ENCODE results near the gene NR2E3. TPM values are rescaled to one million over a fixed set of nuclear protein-coding genes. Genes with fewer than 3 reads are reported as not detected.

NR2E3 gene
- polyA plus RNA-seq (2013, experiment 1 of 2): not detected
- polyA plus RNA-seq (2013, experiment 2 of 2): not detected

DNA sequence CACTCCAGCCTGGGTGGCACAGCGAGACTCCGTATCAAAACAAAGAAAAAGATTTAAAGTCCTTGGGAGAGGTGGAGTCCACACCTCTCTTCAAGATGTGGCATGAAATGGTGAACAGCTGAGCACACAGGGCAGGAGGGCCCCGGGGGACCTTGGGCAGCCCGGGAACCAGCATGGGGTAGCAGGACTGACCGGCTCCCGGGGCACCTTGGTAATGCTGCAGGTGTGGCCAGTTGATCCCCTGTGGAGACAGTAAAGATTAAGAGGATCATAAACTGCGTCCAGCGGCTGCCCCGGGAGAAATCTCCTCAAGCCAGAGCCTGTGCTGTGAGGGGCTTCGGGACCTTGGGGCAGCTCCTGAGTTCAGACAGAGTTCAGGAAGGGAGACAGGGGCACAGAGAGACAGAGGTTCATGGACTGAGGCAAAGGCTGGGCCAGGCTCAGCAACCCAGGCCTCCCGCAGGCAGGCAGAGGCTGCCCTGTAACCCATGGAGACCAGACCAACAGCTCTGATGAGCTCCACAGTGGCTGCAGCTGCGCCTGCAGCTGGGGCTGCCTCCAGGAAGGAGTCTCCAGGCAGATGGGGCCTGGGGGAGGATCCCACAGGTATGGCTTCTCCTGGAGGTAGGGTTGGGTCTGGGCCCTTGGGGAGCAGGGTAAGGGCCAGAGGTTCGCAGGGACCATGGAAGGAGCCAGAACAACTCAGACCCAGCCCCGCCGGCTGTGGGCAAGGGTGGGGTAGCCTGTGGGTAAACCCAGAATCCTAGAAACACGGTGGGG, at the start of gene NR2E3:
NR2E3 (plus strand) TSS at position 299 of the 780 bp plus-strand sequence; CDS start at position 489, 190 bp downstream.
- Histone ChIP-seq H3K4me1 (ENCODE audit: insufficient read depth, low read length) (peaks cover 22% of the 10 kb centered on the region), H3K9ac (ENCODE audit: low read depth, low read length) (no peak within 1 kb of the TSS), H3K27me3 (ENCODE audit: insufficient read depth, low read length) (no peaks in the 10 kb centered on the region), H3K36me3 (ENCODE audit: insufficient read depth, low read length) (no peaks in the 10 kb centered on the region), H3K27ac (ENCODE audit: low read depth, low read length) (no peak within 1 kb of the TSS), H3K9me3 (ENCODE audit: insufficient read depth, low read depth, low read length) (no peaks in the 10 kb centered on the region), H3K4me3 (ENCODE audit: low read length) (no peak within 1 kb of the TSS)
- 79% methylated on average over 16 of the region's 16 CpGs for WGBS

DNA sequence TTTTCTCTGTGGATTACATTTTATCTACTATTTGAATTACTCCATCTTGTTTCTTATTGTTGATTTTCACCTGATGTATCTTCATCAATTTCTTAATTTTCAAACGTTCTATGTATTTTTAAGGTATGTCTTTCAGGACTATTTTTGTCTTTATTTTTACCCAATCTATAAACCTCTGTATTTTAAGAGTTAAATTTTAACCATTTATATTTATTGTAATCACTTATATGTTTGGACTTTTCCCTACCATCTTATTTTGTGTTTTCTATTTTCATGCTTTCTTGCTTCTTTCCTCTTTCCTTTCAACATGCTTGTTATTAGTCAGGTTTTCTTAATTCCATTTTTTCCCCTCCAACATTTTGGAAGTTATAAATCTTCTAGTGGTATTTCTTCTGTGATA, 49.5 kb upstream of the NR2E3 start:
- Histone ChIP-seq H3K27me3 (ENCODE audit: insufficient read depth, low read length) (no peaks in the 10 kb centered on the region), H3K27ac (ENCODE audit: low read depth, low read length) (no peak overlapping the region), H3K4me3 (ENCODE audit: low read length) (no peak overlapping the region), H3K4me1 (ENCODE audit: insufficient read depth, low read length) (no peaks in the 10 kb centered on the region), H3K9me3 (ENCODE audit: insufficient read depth, low read depth, low read length) (peaks cover 12% of the 10 kb centered on the region), H3K9ac (ENCODE audit: low read depth, low read length) (no peak overlapping the region), H3K36me3 (ENCODE audit: insufficient read depth, low read length) (no peaks in the 10 kb centered on the region; the same call in 1 of the 2 replicates)
- WGBS: no CpG with 5 or more reads among the region's 1 CpG

DNA sequence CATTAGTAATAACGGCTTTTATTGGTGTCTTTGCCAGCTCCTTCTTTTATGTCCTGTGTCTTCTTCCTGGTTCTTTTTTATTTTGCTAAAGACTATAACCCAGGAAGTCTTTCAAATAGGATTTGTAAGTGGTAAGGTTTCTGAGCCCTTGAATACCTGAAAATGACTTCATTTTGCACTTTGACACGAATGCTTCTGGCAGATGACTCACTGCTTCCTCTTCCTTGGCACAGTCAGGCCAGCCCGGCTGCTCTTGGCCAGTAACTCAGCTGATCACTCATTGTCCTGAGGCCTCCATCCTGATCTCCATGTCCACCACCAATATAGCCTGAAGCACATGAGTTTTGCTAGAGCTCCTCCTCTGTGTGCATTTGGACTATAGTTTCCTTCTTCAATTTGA, 48.7 kb upstream of the NR2E3 start:
- no peak overlapping the region for H3K27ac ChIP-seq (ENCODE audit: low read depth, low read length)
- peaks cover 12% of the 10 kb centered on the region for H3K9me3 ChIP-seq (ENCODE audit: insufficient read depth, low read depth, low read length)
- H3K4me3 ChIP-seq (ENCODE audit: low read length): no peak overlapping the region
- H3K9ac ChIP-seq (ENCODE audit: low read depth, low read length): no peak overlapping the region
- no peaks in the 10 kb centered on the region for H3K27me3 ChIP-seq (ENCODE audit: insufficient read depth, low read length)
- 80% methylated on average over 3 of the region's 3 CpGs for WGBS
- H3K36me3 ChIP-seq (ENCODE audit: insufficient read depth, low read length): no peaks in the 10 kb centered on the region; the same call in 1 of the 2 replicates
- no peaks in the 10 kb centered on the region for H3K4me1 ChIP-seq (ENCODE audit: insufficient read depth, low read length)

DNA sequence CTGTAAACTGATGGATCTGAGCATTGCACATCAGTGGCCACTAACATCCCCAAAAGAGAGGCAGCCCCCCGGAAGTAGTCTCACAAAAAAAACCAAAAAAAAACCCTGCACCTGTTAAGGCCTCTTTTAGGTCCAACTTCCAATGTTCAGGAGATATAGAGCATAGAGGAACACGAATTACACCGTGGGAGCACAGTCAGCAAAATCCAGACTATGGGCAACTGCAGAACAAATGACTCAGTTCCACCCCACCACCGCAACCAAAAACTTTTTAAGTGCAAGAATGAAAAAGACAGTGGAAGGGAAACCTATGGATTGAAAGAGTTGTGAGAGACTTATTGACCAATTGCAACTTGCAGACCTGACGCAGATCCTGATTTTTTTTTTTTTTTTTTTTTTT, 42.2 kb upstream of the NR2E3 start:
- 96% methylated on average over 5 of the region's 5 CpGs for WGBS
- H3K27me3 ChIP-seq (ENCODE audit: insufficient read depth, low read length): no peaks in the 10 kb centered on the region
- H3K9me3 ChIP-seq (ENCODE audit: insufficient read depth, low read depth, low read length): 0 out of 2 replicates have a peak, but pooled peaks cover 2% of the 10 kb centered on the region
- no peaks in the 10 kb centered on the region for H3K4me1 ChIP-seq (ENCODE audit: insufficient read depth, low read length)
- no peak overlapping the region for H3K9ac ChIP-seq (ENCODE audit: low read depth, low read length)
- no peak overlapping the region for H3K27ac ChIP-seq (ENCODE audit: low read depth, low read length)
- no peaks in the 10 kb centered on the region; the same call in 1 of the 2 replicates for H3K36me3 ChIP-seq (ENCODE audit: insufficient read depth, low read length)
- H3K4me3 ChIP-seq (ENCODE audit: low read length): no peak overlapping the region

DNA sequence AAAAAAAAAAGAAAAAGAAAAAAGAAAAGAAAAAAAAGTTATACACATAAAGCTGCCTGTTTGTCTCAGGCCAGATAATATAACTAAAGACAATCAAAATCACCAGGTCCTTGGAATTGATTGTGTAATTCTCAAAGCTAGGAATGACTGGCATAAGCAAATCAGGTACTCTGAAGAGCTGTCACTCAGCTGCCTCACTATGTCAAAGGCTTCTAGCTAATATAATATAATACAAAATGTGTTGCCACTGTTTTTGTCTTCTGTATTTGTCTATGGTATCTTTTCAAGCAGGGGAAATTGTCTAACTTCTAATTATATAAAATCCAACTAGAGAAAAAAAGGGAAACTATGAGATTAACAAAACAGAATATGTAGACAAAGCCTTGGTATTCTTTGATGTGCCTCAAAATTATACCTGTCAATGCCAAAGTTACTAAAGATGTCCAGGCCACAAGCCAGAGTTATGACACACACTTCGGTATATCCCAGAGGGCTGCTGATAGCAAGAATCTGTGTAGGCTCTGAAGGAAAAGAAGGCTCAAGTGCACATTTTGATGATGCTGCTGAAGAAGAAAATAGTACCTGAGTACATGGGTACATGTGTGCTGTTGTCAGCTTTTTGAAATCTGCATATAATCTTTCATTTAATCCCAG, 37.0 kb upstream of the NR2E3 start:
- Histone ChIP-seq H3K36me3 (ENCODE audit: insufficient read depth, low read length) (no peaks in the 10 kb centered on the region), H3K27ac (ENCODE audit: low read depth, low read length) (no peak overlapping the region), H3K4me1 (ENCODE audit: insufficient read depth, low read length) (no peaks in the 10 kb centered on the region), H3K4me3 (ENCODE audit: low read length) (no peak overlapping the region), H3K9me3 (ENCODE audit: insufficient read depth, low read depth, low read length) (0 out of 2 replicates have a peak, but pooled peaks cover under 1% of the 10 kb centered on the region), H3K9ac (ENCODE audit: low read depth, low read length) (no peak overlapping the region), H3K27me3 (ENCODE audit: insufficient read depth, low read length) (no peaks in the 10 kb centered on the region)
- 98% methylated on average over 1 of the region's 1 CpG for WGBS

DNA sequence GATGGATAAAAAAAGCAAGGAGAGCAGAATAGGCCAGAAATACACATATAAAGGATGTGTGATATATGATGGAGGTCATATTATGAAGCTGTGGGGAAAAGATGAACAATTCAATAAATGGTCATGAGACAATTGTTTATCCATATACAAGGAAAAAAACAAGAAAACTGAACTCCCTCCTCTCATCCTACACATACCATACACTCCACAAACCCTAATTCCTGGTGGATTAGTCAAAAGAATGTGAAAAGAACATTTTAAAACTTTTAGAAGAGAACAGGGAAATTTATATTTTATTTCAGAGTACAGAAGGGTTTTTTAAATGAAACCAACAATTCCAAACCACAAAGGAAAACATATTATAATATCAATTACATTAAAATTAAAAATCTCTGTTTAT, 34.5 kb upstream of the NR2E3 start:
- Histone ChIP-seq H3K4me3 (ENCODE audit: low read length) (no peak overlapping the region), H3K9me3 (ENCODE audit: insufficient read depth, low read depth, low read length) (no peaks in the 10 kb centered on the region), H3K9ac (ENCODE audit: low read depth, low read length) (no peak overlapping the region), H3K36me3 (ENCODE audit: insufficient read depth, low read length) (no peaks in the 10 kb centered on the region), H3K27ac (ENCODE audit: low read depth, low read length) (no peak overlapping the region), H3K4me1 (ENCODE audit: insufficient read depth, low read length) (peaks cover 6% of the 10 kb centered on the region), H3K27me3 (ENCODE audit: insufficient read depth, low read length) (no peaks in the 10 kb centered on the region)

DNA sequence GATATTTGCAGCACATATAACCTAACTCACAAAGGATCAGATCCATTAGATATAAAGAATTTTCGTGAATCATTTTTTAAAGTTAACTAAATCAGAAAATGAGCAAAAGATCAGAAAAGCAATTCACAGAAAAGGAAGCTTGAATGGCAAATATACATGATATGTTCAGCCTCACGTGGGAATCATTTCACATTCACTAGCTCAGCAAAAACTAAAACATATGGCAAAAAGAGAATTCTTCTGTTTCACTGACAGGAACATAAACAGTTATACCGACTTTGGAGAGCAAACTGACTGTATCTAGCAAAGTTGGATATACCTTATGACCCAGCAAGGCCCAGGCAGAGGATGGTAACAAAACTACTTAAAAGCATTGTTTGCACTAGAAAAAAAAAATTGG, 34.0 kb upstream of the NR2E3 start:
- H3K4me1 ChIP-seq (ENCODE audit: insufficient read depth, low read length): peaks cover 6% of the 10 kb centered on the region
- H3K9me3 ChIP-seq (ENCODE audit: insufficient read depth, low read depth, low read length): no peaks in the 10 kb centered on the region
- no peak overlapping the region for H3K9ac ChIP-seq (ENCODE audit: low read depth, low read length)
- no peak overlapping the region for H3K4me3 ChIP-seq (ENCODE audit: low read length)
- H3K36me3 ChIP-seq (ENCODE audit: insufficient read depth, low read length): no peaks in the 10 kb centered on the region
- H3K27me3 ChIP-seq (ENCODE audit: insufficient read depth, low read length): no peaks in the 10 kb centered on the region
- whole genome bisulfite sequencing: 88% methylated on average over 3 of the region's 3 CpGs
- no peak overlapping the region for H3K27ac ChIP-seq (ENCODE audit: low read depth, low read length)

DNA sequence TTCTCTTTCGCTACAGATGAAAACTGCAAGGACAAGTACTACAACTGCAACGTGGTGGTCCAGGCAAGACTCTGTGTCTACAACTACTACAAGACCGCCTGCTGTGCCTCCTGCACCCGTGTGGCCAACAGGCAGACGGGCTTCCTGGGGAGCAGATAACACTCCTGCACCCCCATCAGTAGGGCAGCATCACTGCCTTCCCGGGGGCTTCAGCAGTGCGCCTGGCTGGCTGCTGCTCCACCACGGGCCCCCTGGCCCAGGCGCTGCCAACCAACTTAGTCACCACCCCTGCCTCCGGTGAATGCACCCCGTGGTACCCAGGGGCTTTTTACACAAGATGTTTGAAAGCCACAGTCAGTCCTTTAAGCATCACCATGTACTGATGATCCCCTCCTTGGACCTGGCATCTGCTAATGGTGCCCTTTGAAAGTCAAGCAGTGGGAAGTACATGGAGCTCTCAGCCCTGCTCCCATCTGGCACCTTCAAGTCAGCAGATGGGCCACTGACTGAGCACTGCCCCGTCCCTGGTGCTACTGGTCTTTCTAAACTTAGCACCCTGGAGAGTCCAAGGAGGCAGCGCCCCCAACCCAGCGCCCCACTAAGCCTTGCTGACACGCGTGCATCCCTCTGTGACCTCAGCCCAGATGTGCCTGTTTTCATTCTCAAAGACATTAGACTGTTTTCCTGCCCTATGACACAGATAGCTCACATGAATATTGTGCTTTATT, 33.0 kb upstream of the NR2E3 start:
- Histone ChIP-seq H3K27me3 (ENCODE audit: insufficient read depth, low read length) (no peaks in the 10 kb centered on the region), H3K9me3 (ENCODE audit: insufficient read depth, low read depth, low read length) (no peaks in the 10 kb centered on the region), H3K4me3 (ENCODE audit: low read length) (no peak overlapping the region), H3K36me3 (ENCODE audit: insufficient read depth, low read length) (no peaks in the 10 kb centered on the region), H3K9ac (ENCODE audit: low read depth, low read length) (no peak overlapping the region), H3K4me1 (ENCODE audit: insufficient read depth, low read length) (peaks cover 6% of the 10 kb centered on the region), H3K27ac (ENCODE audit: low read depth, low read length) (no peak overlapping the region)
- 88% methylated on average over 16 of the region's 16 CpGs for WGBS

DNA sequence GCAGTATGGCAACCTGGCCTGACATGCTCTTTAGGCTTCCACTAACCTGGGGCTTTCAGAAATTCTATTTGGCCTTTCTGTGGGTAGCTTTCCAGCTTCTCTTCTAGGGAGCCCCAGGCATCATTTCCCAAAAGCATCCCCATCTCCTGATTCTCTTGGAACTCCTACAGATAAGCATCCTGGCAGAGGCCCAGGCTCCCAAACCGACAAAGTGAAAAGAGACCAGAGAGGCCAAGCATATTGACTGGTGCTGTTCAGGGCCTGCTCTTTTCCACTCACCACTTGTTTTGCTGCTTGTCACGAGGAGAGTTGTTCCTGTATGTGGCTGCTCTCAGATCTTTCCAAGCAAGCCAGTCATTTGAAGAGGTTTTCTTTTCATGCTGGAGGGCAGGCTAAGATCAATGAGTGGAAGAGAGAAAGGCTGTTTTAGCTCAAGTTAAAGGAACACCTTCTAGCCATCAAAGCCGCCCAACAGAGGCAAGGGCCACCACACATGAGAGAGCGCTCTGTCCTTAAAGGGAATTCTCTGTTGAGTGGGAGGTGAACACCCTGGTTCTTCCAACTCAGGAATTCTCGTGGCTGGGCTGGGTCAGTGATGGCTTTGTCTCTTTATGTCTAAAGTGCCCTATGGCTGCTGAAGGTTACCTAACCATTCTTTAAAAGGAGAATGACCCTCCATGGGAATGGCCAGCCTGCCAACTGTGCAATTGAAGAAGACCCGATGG, 31.1 kb upstream of the NR2E3 start:
- H3K4me1 ChIP-seq (ENCODE audit: insufficient read depth, low read length): peaks cover 6% of the 10 kb centered on the region
- no peak overlapping the region for H3K4me3 ChIP-seq (ENCODE audit: low read length)
- H3K9me3 ChIP-seq (ENCODE audit: insufficient read depth, low read depth, low read length): no peaks in the 10 kb centered on the region
- 93% methylated on average over 6 of the region's 6 CpGs for WGBS
- H3K27ac ChIP-seq (ENCODE audit: low read depth, low read length): no peak overlapping the region
- no peaks in the 10 kb centered on the region for H3K36me3 ChIP-seq (ENCODE audit: insufficient read depth, low read length)
- H3K9ac ChIP-seq (ENCODE audit: low read depth, low read length): no peak overlapping the region
- no peaks in the 10 kb centered on the region for H3K27me3 ChIP-seq (ENCODE audit: insufficient read depth, low read length)

DNA sequence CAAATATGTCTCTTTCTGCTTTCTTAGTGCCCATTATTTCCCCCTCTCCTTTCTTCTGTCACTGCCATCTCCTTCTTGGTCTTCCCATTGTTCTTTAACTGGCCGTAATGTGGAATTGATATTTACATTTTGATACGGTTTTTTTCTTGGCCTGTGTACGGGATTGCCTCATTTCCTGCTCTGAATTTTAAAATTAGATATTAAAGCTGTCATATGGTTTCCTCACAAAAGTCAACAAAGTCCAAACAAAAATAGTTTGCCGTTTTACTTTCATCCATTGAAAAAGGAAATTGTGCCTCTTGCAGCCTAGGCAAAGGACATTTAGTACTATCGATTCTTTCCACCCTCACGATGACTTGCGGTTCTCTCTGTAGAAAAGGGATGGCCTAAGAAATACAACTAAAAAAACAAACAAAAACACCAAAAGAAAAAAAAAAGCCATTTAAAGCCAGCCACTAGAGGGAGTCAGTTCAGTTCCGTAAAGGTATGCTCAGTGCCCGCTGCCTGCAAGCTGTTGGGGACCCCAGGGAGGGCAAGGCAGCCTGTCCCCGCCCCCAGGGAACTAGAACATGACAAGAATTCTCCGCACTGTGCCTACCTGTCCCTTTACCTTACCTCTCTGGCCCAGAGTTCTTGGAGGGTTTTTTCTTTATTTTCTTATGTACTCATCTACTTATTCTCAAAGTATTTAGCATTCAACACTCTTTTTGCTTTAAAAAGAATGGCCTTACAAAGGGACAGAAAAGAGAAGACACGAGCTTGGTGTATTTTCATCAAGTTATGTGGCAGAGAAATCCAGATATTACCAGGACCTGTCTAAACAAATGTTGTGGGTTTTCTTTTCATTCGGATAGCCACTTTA, 30.0 kb upstream of the NR2E3 start:
- H3K4me3 ChIP-seq (ENCODE audit: low read length): no peak overlapping the region
- no peak overlapping the region for H3K9ac ChIP-seq (ENCODE audit: low read depth, low read length)
- H3K36me3 ChIP-seq (ENCODE audit: insufficient read depth, low read length): no peaks in the 10 kb centered on the region
- no peak overlapping the region for H3K27ac ChIP-seq (ENCODE audit: low read depth, low read length)
- H3K27me3 ChIP-seq (ENCODE audit: insufficient read depth, low read length): no peaks in the 10 kb centered on the region
- H3K4me1 ChIP-seq (ENCODE audit: insufficient read depth, low read length): peaks cover 6% of the 10 kb centered on the region
- no peaks in the 10 kb centered on the region for H3K9me3 ChIP-seq (ENCODE audit: insufficient read depth, low read depth, low read length)
- 39% methylated on average over 12 of the region's 13 CpGs for WGBS

Data from HUES64 (cell line).